ENCODE results near the gene IRF2BP1.
"Not testable (repeated sequence)": the region's sequence is repeated elsewhere in the genome, so short reads cannot be mapped to it uniquely, and the experiment has no call there.

Gene IRF2BP1

GRCh38 chr19:45901912-45902650 is 16.1 kb upstream of the IRF2BP1 start, which contains the start of gene MYPOP:
Gene MYPOP (minus strand): TSS chr19:45902613. CDS start chr19:45901773, 840 bp downstream.
- no peak for DNase-seq

GRCh38 chr19:45901432-45901911 is 15.5 kb upstream of the IRF2BP1 start:
- DNase-seq, result peak; percentile 33

- no peak for DNase-seq
These were observed 14.9 kb upstream of the IRF2BP1 start for GRCh38 chr19:45900738-45901431.

- no peak for DNase-seq
These were observed 14.1 kb upstream of the IRF2BP1 start for GRCh38 chr19:45899919-45900589.

- DNase-seq, result no peak
These were observed 13.3 kb upstream of the IRF2BP1 start for GRCh38 chr19:45899253-45899652.

GRCh38 chr19:45897261-45897812 is 11.4 kb upstream of the IRF2BP1 start:
- DNase-seq, result no peak

- DNase-seq, result not testable (repeated sequence)
These were observed 10.2 kb upstream of the IRF2BP1 start for GRCh38 chr19:45895983-45896599.

- no peak for DNase-seq
These were observed 9.6 kb upstream of the IRF2BP1 start for GRCh38 chr19:45895519-45895972.

- no peak for DNase-seq
These were observed 4.9 kb upstream of the IRF2BP1 start for GRCh38 chr19:45890877-45891276.

- no peak for DNase-seq
These were observed 3.4 kb upstream of the IRF2BP1 start for GRCh38 chr19:45889210-45889885.

- DNase-seq, result no peak
These were observed 1.3 kb upstream of the IRF2BP1 start for GRCh38 chr19:45887200-45887710.

GRCh38 chr19:45886427-45887199 is 672 bp upstream of the IRF2BP1 start:
- DNase-seq, result peak; percentile 94

GRCh38 chr19:45884682-45885555 is 1.0 kb downstream of the IRF2BP1 start:
- no peak for DNase-seq

- no peak for DNase-seq
These were observed 1.9 kb downstream of the IRF2BP1 start for GRCh38 chr19:45883881-45884681.

- DNase-seq, result no peak
These were observed 2.4 kb downstream of the IRF2BP1 start for GRCh38 chr19:45883586-45883880.

GRCh38 chr19:45882652-45883585 is 3.0 kb downstream of the IRF2BP1 start:
- peak; percentile 87 for DNase-seq

- DNase-seq, result no peak
These were observed 3.9 kb downstream of the IRF2BP1 start for GRCh38 chr19:45881909-45882528.

All from CD4-positive, alpha-beta T cell treated with Interleukin-10 for 1 hour (primary cell).